Activated T-helper 1 cell treated with Interleukin-2 at 50 U/mL for 16 hours (primary cell): ENCODE data around the gene CITED2.

Experiments
- DNase-seq: peaks from one replicate; pipeline ENCODE4 v3.0.0-alpha.2; 2020; ENCODE audit warnings: low read depth

CITED2 gene

GRCh38 chr6:139330306-139330705 lies 44.1 kb downstream of the CITED2 start:
- DNase-seq: no peak

- DNase-seq: no peak
Observed at GRCh38 chr6:139329224-139329623, 45.2 kb downstream of the CITED2 start.

- no peak for DNase-seq
Observed at GRCh38 chr6:139327038-139327437, 47.4 kb downstream of the CITED2 start.

GRCh38 chr6:139325686-139326085 lies 48.8 kb downstream of the CITED2 start:
- no peak for DNase-seq

- no peak for DNase-seq
Observed at GRCh38 chr6:139325125-139325524, 49.3 kb downstream of the CITED2 start.

GRCh38 chr6:139324301-139324555 lies 50.2 kb downstream of the CITED2 start:
- no peak for DNase-seq

GRCh38 chr6:139323511-139324300 lies 50.7 kb downstream of the CITED2 start:
- DNase-seq: peak; percentile 52
